Spinal cord (tissue), 10 donors: ENCODE results near the gene GRHL3. TPM values are rescaled to one million over a fixed set of nuclear protein-coding genes. Genes with fewer than 3 reads are reported as not detected.

Experiments used
- DNase-seq, 6 donors: peaks; one replicate each; pipeline versions ENCODE4 v3.0.0 to v3.0.0-alpha.2; 2013 to 2015; ENCODE audit warnings: low spot score in 6 of 6, low read depth in 4 of 6
- H3K27ac ChIP-seq: one replicate; pipeline ENCODE4 v1.5.1; 2013; ENCODE audit warnings: low read depth, low read length, control low read depth
- H3K27me3 ChIP-seq: one replicate; pipeline ENCODE4 v1.6.1; 2013; ENCODE audit warnings: low read length; ENCODE audit not compliant: control insufficient read depth, insufficient read depth
- H3K36me3 ChIP-seq: one replicate; pipeline ENCODE4 v1.6.1; 2013; ENCODE audit warnings: low read length; ENCODE audit not compliant: control insufficient read depth, insufficient read depth
- H3K4me1 ChIP-seq: one replicate; pipeline ENCODE4 v1.6.1; 2013; ENCODE audit warnings: low read length; ENCODE audit not compliant: control insufficient read depth, insufficient read depth
- H3K4me3 ChIP-seq: one replicate; pipeline ENCODE4 v1.5.1; 2013; ENCODE audit warnings: low read depth, low read length, control low read depth
- H3K9me3 ChIP-seq: one replicate; pipeline ENCODE4 v1.6.1; 2013; ENCODE audit warnings: low read length; ENCODE audit not compliant: control insufficient read depth, insufficient read depth
- WGBS: methylation state at CpG from one replicate; pipeline ENCODE4 v1.1.5; 2013; ENCODE audit warnings: missing lambda C conversion rate; ENCODE audit not compliant: insufficient coverage; 5-methylcytosine and 5-hydroxymethylcytosine counted together
- polyA plus RNA-seq, 2 donors: library from polyadenylated mRNA; unstranded; fragments of 120-200 nt; gene quantifications; one replicate each; pipeline ENCODE4 v1.2.1, GENCODE V29; 2013; ENCODE audit not compliant: insufficient read length in 2 of 2
- total RNA-seq, 2 donors: library from RNA; depleted of rRNA in 1 of 2; stranded (reverse); fragments of 120-200 nt in 1 of 2; fragments of >200 nt in 1 of 2; gene quantifications; one replicate each; pipeline versions ENCODE4 v1.2.3 to v1.2.4, GENCODE V29; 2013 to 2014
- donor health status: healthy.

GRHL3 gene
- total and polyA plus RNA-seq, 4 donors: 0.69 to 3.0 (median 2.7) TPM

GRCh38 chr1:24373710-24374109, 54.6 kb downstream of the GRHL3 start:
- H3K9me3 ChIP-seq: no peaks in the 10 kb centered on the region
- no peaks in the 10 kb centered on the region for H3K4me1 ChIP-seq
- peaks cover 3% of the 10 kb centered on the region for H3K36me3 ChIP-seq
- H3K27me3 ChIP-seq: no peaks in the 10 kb centered on the region
- WGBS: 92% methylated on average over 7 of the region's 8 CpGs
- no peak overlapping the region for H3K27ac ChIP-seq
- H3K4me3 ChIP-seq: no peak overlapping the region
- no peak for DNase-seq

- Histone ChIP-seq H3K36me3 (peaks cover 3% of the 10 kb centered on the region), H3K27ac (no peak overlapping the region)
- WGBS: 61% methylated on average over 12 of the region's 13 CpGs
These were observed 56.0 kb downstream of the GRHL3 start for GRCh38 chr1:24374891-24375786.

GRCh38 chr1:24379733-24380315, 60.7 kb downstream of the GRHL3 start:
- Histone ChIP-seq H3K4me3 (no peak overlapping the region), H3K27me3 (no peaks in the 10 kb centered on the region), H3K4me1 (no peaks in the 10 kb centered on the region), H3K36me3 (no peaks in the 10 kb centered on the region), H3K9me3 (no peaks in the 10 kb centered on the region), H3K27ac (no peak overlapping the region)
- 82% methylated on average over 7 of the region's 8 CpGs for WGBS
- DNase-seq: no peak

More at GRCh38 chr1:24374891-24375786, 56.0 kb downstream of the GRHL3 start:
- Histone ChIP-seq H3K4me3 (no peak overlapping the region), H3K9me3 (no peaks in the 10 kb centered on the region), H3K27me3 (no peaks in the 10 kb centered on the region), H3K4me1 (no peaks in the 10 kb centered on the region)
- DNase-seq: peak in 1 of 6 donors; percentile 32

GRCh38 chr1:24380508-24380907, 61.4 kb downstream of the GRHL3 start:
- H3K4me3 ChIP-seq: no peak overlapping the region
- WGBS: 83% methylated on average over 2 of the region's 5 CpGs
- H3K9me3 ChIP-seq: no peaks in the 10 kb centered on the region
- no peak overlapping the region for H3K27ac ChIP-seq
- no peaks in the 10 kb centered on the region for H3K27me3 ChIP-seq
- no peak for DNase-seq
- no peaks in the 10 kb centered on the region for H3K36me3 ChIP-seq
- no peaks in the 10 kb centered on the region for H3K4me1 ChIP-seq

- peaks cover 2% of the 10 kb centered on the region for H3K4me1 ChIP-seq
- H3K4me3 ChIP-seq: no peak overlapping the region
- 100% methylated on average over 1 of the region's 2 CpGs for WGBS
- H3K36me3 ChIP-seq: no peaks in the 10 kb centered on the region
- no peaks in the 10 kb centered on the region for H3K9me3 ChIP-seq
- no peaks in the 10 kb centered on the region for H3K27me3 ChIP-seq
- DNase-seq: no peak
- H3K27ac ChIP-seq: no peak overlapping the region
These were observed 62.1 kb downstream of the GRHL3 start for GRCh38 chr1:24381256-24381655.

- Histone ChIP-seq H3K9me3 (no peaks in the 10 kb centered on the region), H3K27me3 (no peaks in the 10 kb centered on the region), H3K27ac (no peak overlapping the region), H3K4me1 (peaks cover 9% of the 10 kb centered on the region), H3K36me3 (no peaks in the 10 kb centered on the region), H3K4me3 (no peak overlapping the region)
- no peak for DNase-seq
- 94% methylated on average over 7 of the region's 8 CpGs for WGBS
These were observed 63.0 kb downstream of the GRHL3 start for GRCh38 chr1:24382165-24382577.

- Histone ChIP-seq H3K4me3 (no peak overlapping the region), H3K4me1 (peaks cover 9% of the 10 kb centered on the region), H3K9me3 (no peaks in the 10 kb centered on the region), H3K27ac (no peak overlapping the region), H3K27me3 (no peaks in the 10 kb centered on the region), H3K36me3 (no peaks in the 10 kb centered on the region)
- no CpG with 5 or more reads among the region's 2 CpGs for WGBS
- DNase-seq: no peak
These were observed 64.3 kb downstream of the GRHL3 start for GRCh38 chr1:24383381-24383940.

GRCh38 chr1:24384251-24385090, 65.3 kb downstream of the GRHL3 start:
- DNase-seq: no peak
- peaks cover 9% of the 10 kb centered on the region for H3K4me1 ChIP-seq
- 90% methylated on average over 8 of the region's 13 CpGs for WGBS
- no peak overlapping the region for H3K27ac ChIP-seq
- no peaks in the 10 kb centered on the region for H3K27me3 ChIP-seq
- H3K4me3 ChIP-seq: no peak overlapping the region
- H3K36me3 ChIP-seq: no peaks in the 10 kb centered on the region
- no peaks in the 10 kb centered on the region for H3K9me3 ChIP-seq

GRCh38 chr1:24385160-24385940, 66.2 kb downstream of the GRHL3 start:
- peaks cover 12% of the 10 kb centered on the region for H3K4me1 ChIP-seq
- H3K9me3 ChIP-seq: no peaks in the 10 kb centered on the region
- no peak for DNase-seq
- H3K27ac ChIP-seq: no peak overlapping the region
- no peaks in the 10 kb centered on the region for H3K27me3 ChIP-seq
- no peaks in the 10 kb centered on the region for H3K36me3 ChIP-seq
- no peak overlapping the region for H3K4me3 ChIP-seq
- 92% methylated on average over 9 of the region's 12 CpGs for WGBS
